Fibroblast of the aortic adventitia (primary cell): ENCODE data around the gene NANOS3. TPM values are rescaled to one million over a fixed set of nuclear protein-coding genes. Genes with fewer than 3 reads are reported as not detected.
A peak's percentile ranks its signal among the peaks of the same experiment; 100 is the strongest.

ENCODE experiments used
- DNase-seq: peaks from one replicate; pipeline ENCODE4 v3.0.0-alpha.2; 2010; ENCODE audit warnings: low read depth
- H3K4me3 ChIP-seq: 2 replicates; pipeline ENCODE4 v1.5.1; 2011; ENCODE audit warnings: low read depth, mild to moderate bottlenecking, control low read depth, low read length, moderate library complexity
- total RNA-seq: library from RNA; depleted of rRNA; stranded (reverse); fragments of >200 nt; gene quantifications from 2 replicates; pipeline ENCODE4 v1.2.3, GENCODE V29; 2012; ENCODE audit warnings: low replicate concordance
- TF ChIP-seq, protein P1 (sequence below): IDR thresholded peaks from 2 replicates; pipeline ENCODE4 v1.5.1; 2011; ENCODE audit warnings: mild to moderate bottlenecking, low read length, control low read depth, inconsistent platforms; ENCODE audit not compliant: insufficient read depth

Gene NANOS3
- total RNA-seq, 1 donor, result 0.27 TPM

GRCh38 chr19:13861392-13861713 lies 15.6 kb upstream of the NANOS3 start:
- peak overlapping the region; percentile 60 for H3K4me3 ChIP-seq
- no peak for DNase-seq
- TF ChIP-seq, protein P1, sequence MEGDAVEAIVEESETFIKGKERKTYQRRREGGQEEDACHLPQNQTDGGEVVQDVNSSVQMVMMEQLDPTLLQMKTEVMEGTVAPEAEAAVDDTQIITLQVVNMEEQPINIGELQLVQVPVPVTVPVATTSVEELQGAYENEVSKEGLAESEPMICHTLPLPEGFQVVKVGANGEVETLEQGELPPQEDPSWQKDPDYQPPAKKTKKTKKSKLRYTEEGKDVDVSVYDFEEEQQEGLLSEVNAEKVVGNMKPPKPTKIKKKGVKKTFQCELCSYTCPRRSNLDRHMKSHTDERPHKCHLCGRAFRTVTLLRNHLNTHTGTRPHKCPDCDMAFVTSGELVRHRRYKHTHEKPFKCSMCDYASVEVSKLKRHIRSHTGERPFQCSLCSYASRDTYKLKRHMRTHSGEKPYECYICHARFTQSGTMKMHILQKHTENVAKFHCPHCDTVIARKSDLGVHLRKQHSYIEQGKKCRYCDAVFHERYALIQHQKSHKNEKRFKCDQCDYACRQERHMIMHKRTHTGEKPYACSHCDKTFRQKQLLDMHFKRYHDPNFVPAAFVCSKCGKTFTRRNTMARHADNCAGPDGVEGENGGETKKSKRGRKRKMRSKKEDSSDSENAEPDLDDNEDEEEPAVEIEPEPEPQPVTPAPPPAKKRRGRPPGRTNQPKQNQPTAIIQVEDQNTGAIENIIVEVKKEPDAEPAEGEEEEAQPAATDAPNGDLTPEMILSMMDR, result no peak

DNA sequence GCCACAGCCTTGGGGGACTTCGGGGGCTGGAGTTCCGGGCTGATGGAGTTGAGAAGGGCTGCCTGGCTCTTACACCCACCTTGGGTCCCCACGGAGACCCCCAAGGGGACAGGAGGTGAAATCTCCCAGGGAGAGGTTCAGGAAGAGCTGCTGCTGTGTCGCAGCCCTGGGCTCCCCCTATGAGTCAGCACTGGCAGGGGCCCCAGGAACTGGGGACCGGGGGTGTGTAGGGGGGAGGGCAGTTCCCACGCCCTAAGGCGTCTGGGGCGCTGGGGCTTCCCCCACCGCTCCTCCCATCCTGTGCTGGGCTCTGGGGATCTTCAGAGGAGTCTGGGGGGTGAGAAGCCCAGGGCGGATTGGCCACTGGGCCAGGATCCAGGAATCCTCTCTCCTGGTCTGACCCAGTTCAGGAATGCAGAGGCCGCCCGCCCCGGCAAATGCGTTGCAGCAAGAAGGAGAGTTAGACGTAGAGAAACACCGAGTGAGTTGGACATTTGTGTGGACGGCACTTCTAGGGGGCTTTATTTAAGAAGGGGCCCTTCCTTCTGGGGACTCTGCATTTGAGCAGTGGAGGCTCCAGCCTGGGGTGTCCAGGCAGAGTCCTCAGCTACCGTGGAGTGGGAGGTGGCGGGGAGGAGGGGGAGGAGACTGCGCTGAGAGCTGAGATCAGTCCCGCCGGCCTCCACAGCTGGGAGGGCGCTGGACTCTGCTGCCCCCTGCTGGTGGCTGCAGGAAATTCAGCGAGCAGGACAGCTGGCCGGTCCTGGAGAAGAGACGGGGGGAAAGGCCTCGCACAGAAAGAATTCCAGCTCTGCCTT lies 15.0 kb upstream of the NANOS3 start:
- DNase-seq, result peak; percentile 92
- H3K4me3 ChIP-seq, result peak overlapping the region; percentile 60
- TF ChIP-seq, protein P1, result peak; percentile 95

DNA sequence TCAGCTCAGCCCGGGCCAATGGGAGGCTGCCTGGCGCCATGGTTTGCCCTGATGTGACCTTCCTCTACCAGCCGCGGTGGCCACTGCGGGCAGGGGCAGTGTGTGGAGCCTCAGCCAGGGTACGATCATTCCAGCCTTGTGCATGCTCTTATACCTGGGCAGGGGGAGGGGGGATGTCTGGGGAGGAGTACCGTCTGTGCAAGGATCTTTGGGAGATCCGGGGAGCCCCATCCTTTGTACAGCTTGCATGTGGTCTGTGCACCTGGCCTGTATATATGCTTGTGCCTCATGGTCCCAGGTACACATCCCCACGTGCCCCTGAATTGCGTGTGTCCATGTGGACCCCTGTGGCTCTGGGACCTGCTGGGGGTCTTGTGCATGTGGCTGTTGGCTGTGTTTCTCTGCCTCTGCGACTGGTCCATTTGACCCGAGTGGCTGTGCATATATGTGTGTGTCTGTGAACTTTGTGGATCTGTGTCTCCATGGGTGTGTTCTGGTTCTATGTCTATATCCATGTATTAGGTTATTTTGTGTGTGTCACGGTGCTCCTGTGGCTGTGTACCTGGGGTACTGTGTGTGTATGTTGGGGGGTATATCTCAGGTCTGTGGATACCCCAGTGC lies 12.8 kb upstream of the NANOS3 start:
- TF ChIP-seq, protein P1, result no peak
- H3K4me3 ChIP-seq, result no peak overlapping the region
- no peak for DNase-seq

DNA sequence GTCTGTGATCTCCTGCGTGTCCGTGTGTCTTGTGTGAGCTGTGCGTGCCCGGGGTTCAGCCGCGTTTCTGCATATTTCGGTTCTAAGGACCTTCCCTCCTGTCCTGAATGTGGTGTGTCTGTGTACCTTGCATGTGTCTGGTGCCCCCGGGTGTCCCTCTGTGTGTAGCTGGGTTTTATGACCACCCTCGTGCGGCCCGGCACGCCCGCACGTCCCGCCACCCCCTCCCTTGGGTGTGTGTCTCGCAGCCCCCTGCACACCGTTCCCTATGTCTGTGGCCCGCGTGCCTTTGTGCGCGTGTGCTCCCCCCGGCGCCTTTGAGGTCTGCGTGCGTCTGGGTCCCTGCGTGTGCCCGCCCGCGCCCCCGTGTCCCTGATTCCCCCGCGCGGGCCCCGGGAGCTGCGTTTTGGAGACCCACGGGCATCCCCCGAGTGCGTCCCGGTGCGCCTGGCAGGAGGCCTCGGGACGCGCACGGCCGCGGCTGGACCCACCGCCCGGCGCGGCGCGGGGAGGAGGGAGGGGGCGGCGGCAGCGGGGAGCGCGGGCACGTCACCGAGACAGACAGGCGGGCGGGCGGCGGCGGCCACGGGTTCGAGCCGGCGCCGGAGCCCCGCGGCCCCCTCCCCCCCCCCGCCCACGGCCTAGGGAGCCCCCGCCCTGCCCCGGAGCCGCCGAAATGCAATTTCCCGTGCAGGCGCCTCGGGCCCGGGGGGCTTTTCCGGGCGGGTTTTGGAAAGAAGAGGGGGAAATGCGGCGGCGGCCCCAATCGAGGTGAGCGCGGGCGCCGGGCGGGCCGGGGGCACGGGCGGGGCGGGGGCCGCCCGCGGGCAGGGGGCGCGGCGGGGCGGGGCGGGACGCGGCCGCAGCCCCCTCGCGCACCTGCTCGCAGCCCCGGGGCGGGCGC lies 12.0 kb upstream of the NANOS3 start:
- DNase-seq, result no peak
- H3K4me3 ChIP-seq, result peak overlapping the region; percentile 61
- TF ChIP-seq, protein P1, result no peak

DNA sequence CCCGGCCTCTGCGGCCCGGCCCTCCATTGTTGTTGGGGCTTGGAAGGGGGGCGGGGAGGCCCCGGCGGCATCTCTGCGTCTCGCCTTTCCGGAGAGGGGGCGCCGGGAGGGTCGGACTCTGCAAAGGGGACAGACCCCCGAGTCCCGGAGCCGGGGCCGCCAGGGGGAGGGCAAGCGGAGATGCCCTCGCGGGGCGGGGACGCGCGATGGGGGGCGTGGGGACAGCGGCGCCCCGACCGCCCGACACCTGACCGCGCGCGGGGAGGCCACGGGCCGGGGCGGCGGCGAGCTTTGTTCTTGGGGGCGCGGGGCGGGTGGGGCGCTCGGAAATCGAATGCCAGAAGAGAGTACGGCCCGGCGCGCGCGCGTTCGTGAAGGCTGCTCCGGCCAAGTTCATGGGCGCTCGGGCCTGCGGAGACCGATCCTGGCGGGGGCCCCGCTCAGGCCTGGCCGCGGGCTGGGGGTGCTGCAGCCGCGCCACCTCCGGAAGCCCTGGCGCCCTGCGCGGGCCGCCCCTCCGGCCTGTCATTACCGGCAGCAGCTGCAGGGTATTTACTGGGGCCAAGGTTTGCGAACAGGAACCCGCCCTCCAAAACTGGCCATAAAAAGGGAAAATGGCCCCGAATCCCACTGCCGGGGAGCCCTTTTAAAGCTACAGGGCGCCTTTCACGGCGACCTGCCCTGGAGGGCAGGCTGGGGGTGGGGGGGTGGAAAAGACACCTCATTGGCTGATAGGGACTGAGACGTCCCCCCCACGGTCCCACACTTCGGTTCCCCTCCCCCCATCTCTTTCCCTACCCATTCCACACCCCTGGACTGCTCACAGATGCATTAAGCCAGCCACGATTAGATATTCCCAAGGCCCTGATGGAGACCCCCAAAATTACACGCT lies 11.1 kb upstream of the NANOS3 start:
- peak overlapping the region; percentile 61 for H3K4me3 ChIP-seq
- no peak for DNase-seq
- TF ChIP-seq, protein P1, result no peak

DNA sequence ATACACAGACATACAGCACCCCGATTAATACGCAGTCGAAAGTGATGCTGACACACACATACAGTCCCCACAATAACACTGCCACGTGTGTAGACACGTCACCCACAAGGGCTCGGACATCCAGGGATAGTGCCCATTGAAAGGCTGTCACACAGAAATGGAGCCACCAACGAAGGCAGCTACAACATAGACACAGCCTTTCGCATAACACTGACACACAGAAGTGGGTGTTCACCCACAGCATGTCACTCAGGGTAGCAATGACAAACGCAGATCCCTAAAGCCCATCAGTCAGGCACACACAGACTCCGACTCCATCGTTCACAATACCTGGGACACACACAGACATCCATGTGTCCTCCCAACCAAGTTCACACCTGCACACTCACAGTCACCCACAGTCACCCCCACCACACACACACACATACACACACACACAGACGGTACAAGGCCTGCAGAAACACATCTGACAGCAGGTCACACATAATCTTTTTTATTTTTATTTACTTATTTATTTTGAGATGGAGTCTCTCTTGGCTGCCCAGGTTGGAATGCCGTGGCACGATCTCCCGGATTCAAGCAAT lies 10.4 kb upstream of the NANOS3 start:
- DNase-seq, result no peak
- TF ChIP-seq, protein P1, result no peak
- peak overlapping the region; percentile 61 for H3K4me3 ChIP-seq
